ENCODE results near the gene CAPZB. TPM values are rescaled to one million over a fixed set of nuclear protein-coding genes. Genes with fewer than 3 reads are reported as not detected.

The CAPZB gene
- total and polyA plus RNA-seq, 2 of the 4 experiments (the other 2 are of a cell fraction) = 216 to 304 TPM

GRCh38 chr1:19450811-19451515 is 34.4 kb downstream of the CAPZB start:
- H2AK9ac ChIP-seq (replicated peaks; ENCODE audit: low read depth, low read length, poor library complexity) = no peak overlapping the region
- H3K18ac ChIP-seq (ENCODE audit: low read depth, low read length) = peak overlapping the region; percentile 39
- CTCF ChIA-PET = no interaction called here
- dilution Hi-C loops (cut with HindIII; ENCODE audit: low sequenced_read_pairs, unreplicated experiment) (no loop called here), in situ Hi-C loops (cut with MboI; ENCODE audit: low sequenced_read_pairs) (no loop called here), intact Hi-C loops (cut with micrococcal nuclease) (loop anchor here (1.0 to 2.0 kb wide), 2 partner anchors 53 to 194 kb away; partner anchors contain the start of gene NBL1)
- H3K27ac ChIP-seq (ENCODE audit: insufficient read depth, low read length) = peak overlapping the region; percentile 77
- no peak overlapping the region for H3K56ac ChIP-seq (ENCODE audit: extremely low read depth, insufficient read depth, low read length)
- peak overlapping the region; percentile 4; the same call in 1 of the 2 replicates for H2BK120ac ChIP-seq (ENCODE audit: low read depth, low read length)
- DNase-seq (peak; percentile 99), ATAC-seq (ENCODE audit: low read depth) (peak; percentile 62)
- POLR2A ChIA-PET (ENCODE audit: unreplicated experiment) = no interaction called here
- no peak overlapping the region for H2AFZ ChIP-seq (replicated peaks; ENCODE audit: low read length, poor library complexity)
- peaks cover 43 to 96% of the 10 kb centered on the region in 2 experiments for H3K79me1 ChIP-seq (ENCODE audit: low read depth in 1 of 2, low read length in 2 of 2)
- H4K8ac ChIP-seq (ENCODE audit: low read depth in 2 of 2, low read length in 2 of 2) = peak overlapping the region in 1 of 2 experiments; percentile 1; a peak in 1 of 4 replicates
- H4K20me1 ChIP-seq (ENCODE audit: insufficient read depth, low read length) = peaks cover 95% of the 10 kb centered on the region
- peak overlapping the region; percentile 74 for H2AK5ac ChIP-seq (ENCODE audit: low read depth, low read length)
- H3K9me1 ChIP-seq (ENCODE audit: insufficient read depth, low read length) = peaks cover 58% of the 10 kb centered on the region
- H3K9ac ChIP-seq (ENCODE audit: low read depth, low read length) = no peak overlapping the region
- no peaks in the 10 kb centered on the region for H3K9me3 ChIP-seq (ENCODE audit: control insufficient read depth, insufficient read depth, low read length)
- H2BK15ac ChIP-seq (ENCODE audit: low read depth, low read length) = peak overlapping the region; percentile 6; the same call in 1 of the 3 replicates
- H2BK5ac ChIP-seq (ENCODE audit: low read depth, low read length, poor library complexity, severe bottlenecking) = peak overlapping the region; percentile 65
- H3K14ac ChIP-seq (replicated peaks; ENCODE audit: low read depth, low read length) = no peak overlapping the region
- peak overlapping the region; percentile 3; the same call in 1 of the 2 replicates for H4K5ac ChIP-seq (ENCODE audit: low read depth, low read length)
- H3K4me1 ChIP-seq (ENCODE audit: control insufficient read depth, insufficient read depth, low read length) = peaks cover 58% of the 10 kb centered on the region
- H3K23ac ChIP-seq (ENCODE audit: low read depth, low read length) = no peak overlapping the region
- WGBS, 2 experiments (ENCODE audit: extremely low coverage in 2 of 2, insufficient read length in 1 of 2) = 54% methylated on average over 1 of the region's 6 CpGs; no CpG with 5 or more reads in 1 of the 2 experiments
- H3K4me2 ChIP-seq (ENCODE audit: low read depth, low read length) = peak overlapping the region; percentile 47
- H3K27me3 ChIP-seq (ENCODE audit: control insufficient read depth, insufficient read depth, low read length) = no peaks in the 10 kb centered on the region
- H3K36me3 ChIP-seq (ENCODE audit: control insufficient read depth, insufficient read depth, low read length) = 0 out of 2 replicates have a peak, but pooled peaks cover 2% of the 10 kb centered on the region
- H4K91ac ChIP-seq (ENCODE audit: insufficient read depth, low read depth, low read length) = 0 out of 2 replicates have a peak overlapping the region, but pooled peaks have one; percentile 12
- H3K4me3 ChIP-seq (ENCODE audit: insufficient read depth, low read depth, low read length) = no peak overlapping the region
- no peak overlapping the region for H2BK20ac ChIP-seq (ENCODE audit: low read depth, low read length)
- no peak overlapping the region; the same call in 1 of the 2 replicates for H3K4ac ChIP-seq (ENCODE audit: low read depth, low read length)
- no TSS peak for BruUV-seq (replicated peaks)
- peak; percentile 19; the same call in 1 of the 2 replicates for TF ChIP-seq MXI1 (IDR thresholded peaks at IDR 0.05; ENCODE audit: borderline replicate concordance, low read depth, low read length)
- TF ChIP-seq BHLHE40 (IDR thresholded peaks at IDR 0.05; ENCODE audit: low read depth, low read length) = peak; percentile 86
- TF ChIP-seq FOS (IDR thresholded peaks at IDR 0.05; ENCODE audit: low read depth, low read length) = peak; percentile 97
- TF ChIP-seq ELK1 (IDR thresholded peaks at IDR 0.05; ENCODE audit: borderline replicate concordance, low read depth, low read length) = no peak
- no peak for TF ChIP-seq SMC3 (IDR thresholded peaks at IDR 0.05; ENCODE audit: low read depth, low read length)
- no peak for TF ChIP-seq RCOR1 (IDR thresholded peaks at IDR 0.05; ENCODE audit: insufficient replicate concordance, low read length)
- no peak for TF ChIP-seq POLR2A (IDR thresholded peaks at IDR 0.05; ENCODE audit: low read depth, low read length)
- TF ChIP-seq RAD21 (IDR thresholded peaks at IDR 0.05; ENCODE audit: low read length) = 0 out of 2 replicates have a peak, but pooled peaks have one; percentile 14
- TF ChIP-seq USF2 (IDR thresholded peaks at IDR 0.05; ENCODE audit: low read depth, low read length) = no peak
- peak; percentile 60 for TF ChIP-seq MAFK (IDR thresholded peaks at IDR 0.05; ENCODE audit: low read depth, low read length)
- no peak for TF ChIP-seq CHD1 (IDR thresholded peaks at IDR 0.05; ENCODE audit: low read depth, low read length)
- peak; percentile 70 for TF ChIP-seq CEBPB (IDR thresholded peaks at IDR 0.05; ENCODE audit: low read depth, low read length)
- TF ChIP-seq RFX5 (IDR thresholded peaks at IDR 0.05; ENCODE audit: low read depth, low read length) = peak; percentile 16; the same call in 1 of the 2 replicates
- TF ChIP-seq CTCF (conservative IDR thresholded peaks at IDR 0.05; ENCODE audit: low read depth, low read length) = no peak
